Hematopoietic multipotent progenitor cell treated with erythropoietin and hydrocortisone succinate and interleukin-3 and kit ligand, for 6 days (in vitro differentiated cells): Measurements from ENCODE around the gene TRABD2B.

ENCODE experiments used
- DNase-seq: peaks from one replicate; pipeline ENCODE4 v3.0.0-alpha.2; 2015

Gene TRABD2B

DNA sequence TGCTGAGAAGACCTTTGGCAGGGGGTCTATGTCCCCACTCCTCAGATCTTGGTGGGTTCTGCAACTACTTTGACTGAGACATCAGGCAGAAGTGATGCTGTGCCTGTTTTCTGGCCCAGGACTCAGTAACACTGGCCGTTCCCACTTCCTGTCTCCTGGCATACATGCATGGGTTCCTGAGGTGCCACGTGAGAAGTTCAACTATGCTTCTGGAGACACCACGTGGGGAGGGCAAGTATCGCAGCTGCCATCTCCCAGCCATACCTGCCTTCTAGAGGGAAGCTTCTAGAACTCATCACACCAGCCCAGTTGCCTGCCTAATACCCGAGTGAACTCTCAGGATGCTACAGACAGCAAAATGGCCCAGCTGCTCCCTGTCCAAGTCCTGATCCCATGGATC lies 65.8 kb downstream of the TRABD2B start:
- DNase-seq: peak; percentile 15

DNA sequence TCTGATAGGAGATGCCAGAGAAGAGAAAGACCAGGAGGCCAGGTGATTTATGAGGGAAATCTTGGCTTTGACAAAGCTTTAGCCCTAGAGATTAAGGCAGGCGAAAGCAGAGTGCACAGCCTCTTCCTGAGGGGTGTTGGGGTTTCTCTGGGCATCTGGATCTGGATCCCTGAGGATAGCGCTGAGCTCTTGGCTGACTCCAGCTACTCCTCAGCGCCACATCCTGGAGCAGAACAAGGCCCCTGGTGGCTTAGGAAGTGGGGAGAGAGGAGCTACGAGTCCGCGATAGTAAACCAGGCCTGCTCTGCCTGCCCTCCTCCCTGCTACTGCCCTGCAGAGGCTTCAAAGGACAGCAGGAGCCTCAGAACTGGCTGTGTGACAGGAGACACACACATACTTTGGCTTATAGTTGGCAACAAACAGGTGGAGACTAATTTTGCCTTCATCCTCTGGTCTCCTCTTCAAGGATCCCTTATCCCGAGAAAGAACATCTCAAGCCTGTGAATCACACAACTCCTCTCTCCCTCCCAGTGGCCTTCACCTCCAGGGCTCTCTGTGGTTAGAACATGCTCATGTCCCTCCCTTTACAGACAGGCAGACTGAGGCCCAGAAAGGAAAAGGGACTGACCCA lies 66.9 kb downstream of the TRABD2B start:
- no peak for DNase-seq

DNA sequence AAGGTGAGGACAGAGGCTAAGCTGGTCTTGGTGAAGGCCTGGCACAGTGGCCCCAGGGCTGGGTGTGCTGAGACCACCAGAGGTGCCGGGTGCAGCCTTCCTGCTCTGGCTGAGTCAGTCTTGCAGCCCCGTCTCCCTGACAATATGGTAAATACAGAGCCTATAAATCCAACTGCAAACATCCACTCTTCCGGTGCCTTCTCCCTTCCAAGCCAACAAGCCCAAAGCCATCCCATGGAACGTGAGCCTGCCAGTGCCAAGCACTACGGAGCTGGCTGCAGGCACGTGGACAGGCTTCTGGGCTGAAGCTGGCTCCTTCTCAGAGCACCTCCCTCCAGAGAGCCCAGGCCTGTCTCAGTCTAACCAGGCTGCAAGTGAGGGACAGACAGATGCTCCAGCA lies 70.0 kb downstream of the TRABD2B start:
- DNase-seq: no peak

DNA sequence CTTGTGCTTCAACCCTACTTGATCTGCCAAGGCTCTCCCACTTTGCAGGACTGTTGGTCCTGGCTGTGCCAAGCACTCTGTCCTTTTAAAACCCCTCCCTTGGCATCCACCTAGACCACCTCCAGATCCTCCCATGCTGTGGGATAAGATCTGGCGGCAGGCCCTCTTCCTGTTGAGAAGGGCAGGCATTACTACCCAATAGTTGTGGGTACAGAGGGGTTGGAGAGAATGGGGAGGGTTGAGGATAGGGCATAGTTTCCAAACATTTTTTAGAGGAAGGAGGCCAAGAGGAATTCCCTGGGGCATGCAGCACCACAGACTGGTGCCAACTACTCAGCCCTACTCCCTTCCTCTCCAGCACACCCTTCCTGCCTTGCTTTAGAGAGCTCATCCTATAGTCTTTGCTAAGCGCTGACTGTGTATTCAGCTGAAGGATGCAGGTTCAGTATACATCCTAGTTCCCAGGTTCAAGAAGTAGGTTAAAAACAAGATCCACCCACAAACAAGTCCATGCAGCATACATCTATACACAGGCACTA lies 70.7 kb downstream of the TRABD2B start:
- DNase-seq: no peak

DNA sequence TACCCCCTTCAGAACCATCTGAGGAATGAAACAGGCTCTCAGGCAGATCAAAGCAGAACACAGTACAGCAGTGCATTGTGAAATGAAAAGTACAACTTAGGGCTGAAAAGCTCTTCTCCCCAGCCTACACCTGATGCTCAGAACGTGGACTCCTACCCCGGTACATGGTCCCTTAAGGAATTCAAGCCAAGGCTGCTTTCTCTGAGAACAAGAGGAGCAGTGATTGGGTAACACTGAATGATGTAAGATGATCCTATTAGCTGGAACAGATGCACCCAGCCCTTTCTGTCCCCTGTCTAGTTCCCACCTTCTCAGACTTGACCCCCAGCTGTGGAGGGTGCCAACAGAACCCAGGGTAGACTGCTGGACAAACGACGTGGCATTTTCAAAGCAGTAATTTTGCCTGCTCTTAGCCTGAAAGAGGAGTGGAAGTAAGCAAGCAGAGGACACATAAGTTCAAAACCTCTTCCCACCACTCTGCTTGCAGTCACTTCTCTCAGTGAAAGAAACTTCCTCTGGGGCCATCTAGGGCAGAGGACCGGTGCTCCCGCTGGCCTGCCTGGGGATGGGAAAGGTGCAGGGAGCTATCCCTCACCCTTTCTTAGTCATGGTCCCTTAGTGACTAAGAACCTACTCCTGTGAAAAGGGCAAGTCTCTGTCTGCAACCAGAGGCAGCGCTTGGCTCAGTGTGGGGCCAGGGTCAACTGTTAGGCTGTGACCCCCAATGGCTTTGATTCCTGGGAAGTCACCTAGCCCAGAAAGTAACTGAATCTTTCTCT lies 72.7 kb downstream of the TRABD2B start:
- DNase-seq: no peak

DNA sequence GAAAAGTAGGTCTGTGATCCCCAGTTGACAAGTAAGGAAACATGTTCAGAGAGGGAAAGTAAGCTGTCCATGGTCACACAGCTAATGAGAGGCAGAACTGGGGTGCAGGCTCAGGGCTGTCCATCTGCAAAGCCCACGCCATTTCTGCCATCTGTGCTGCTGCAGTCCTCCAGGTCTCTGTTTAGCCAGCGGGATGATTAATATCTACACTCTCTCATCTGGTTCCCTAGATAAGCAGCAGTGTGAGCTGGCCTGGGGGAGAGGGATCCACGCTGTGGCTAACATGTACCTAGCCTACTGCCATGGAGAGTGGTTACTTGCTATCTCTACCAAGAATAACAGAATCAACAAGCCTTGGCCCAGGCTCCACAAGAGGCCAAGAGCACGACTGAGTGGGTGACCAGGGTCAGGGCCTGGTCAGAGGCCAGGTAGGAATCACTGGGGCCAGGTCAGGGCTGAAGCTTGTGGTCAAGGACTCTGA lies 75.2 kb downstream of the TRABD2B start:
- DNase-seq: no peak

DNA sequence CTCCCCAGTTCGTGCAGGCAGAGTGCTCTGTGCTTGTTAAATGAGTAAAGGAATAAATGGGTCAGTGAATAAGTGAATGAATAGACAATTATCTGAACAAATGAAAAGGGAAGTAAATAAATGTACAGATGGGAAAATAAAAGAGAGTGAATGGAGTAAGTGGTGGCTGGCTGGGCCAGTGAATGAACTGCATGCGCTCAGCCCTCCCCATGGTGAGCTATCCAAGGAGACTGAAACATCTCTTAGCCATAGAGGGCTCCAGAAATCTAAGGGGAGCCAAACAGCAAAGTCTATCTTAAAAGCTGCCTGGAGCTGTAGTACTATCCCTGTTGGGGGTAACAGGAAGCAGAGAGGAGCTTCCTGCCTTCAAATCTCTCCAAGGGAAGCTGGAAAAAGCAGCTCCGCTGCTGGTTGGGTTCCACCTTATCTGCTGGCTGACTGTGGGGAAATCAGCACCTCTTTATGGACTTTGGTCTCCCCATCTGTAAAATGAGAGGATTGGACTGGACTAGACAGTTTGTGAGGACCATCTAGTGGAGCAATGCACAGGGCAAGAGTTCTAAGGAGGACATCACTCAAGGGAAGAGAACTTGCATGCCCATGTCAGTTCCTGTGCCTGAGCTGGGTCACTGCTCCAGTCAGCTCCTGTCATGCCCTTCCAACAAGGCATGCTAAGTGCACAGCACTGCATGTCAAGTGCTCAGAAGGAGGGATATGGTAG lies 77.9 kb downstream of the TRABD2B start:
- DNase-seq: no peak

DNA sequence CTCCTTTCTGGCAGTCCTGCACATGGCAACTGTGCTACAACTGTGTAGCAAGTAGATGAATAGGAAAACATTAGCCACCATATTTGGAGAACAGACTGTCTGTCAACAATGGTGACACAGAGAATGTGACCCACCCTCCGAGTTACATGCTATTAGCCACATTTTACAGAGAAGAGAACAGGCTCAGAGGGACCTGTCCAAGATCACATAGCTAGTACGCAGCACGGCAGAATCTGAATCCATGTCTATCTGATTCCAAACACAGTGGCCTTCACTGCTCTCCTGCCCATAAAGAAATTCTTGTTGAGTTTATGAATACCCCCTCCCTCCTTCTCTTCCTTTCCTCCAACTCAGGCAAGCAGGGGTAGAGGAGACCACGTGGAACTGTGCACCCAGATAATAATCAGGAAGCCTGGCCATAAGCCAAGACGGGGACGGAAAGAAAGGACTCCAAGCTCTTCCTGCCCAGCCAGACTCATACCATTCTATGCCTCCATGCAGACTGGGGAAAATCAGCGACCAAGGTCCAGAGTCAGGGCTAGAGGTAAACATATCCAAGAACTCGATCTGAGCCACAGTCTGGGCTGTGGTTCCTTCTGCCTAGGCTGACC lies 78.8 kb downstream of the TRABD2B start:
- peak; percentile 15 for DNase-seq

DNA sequence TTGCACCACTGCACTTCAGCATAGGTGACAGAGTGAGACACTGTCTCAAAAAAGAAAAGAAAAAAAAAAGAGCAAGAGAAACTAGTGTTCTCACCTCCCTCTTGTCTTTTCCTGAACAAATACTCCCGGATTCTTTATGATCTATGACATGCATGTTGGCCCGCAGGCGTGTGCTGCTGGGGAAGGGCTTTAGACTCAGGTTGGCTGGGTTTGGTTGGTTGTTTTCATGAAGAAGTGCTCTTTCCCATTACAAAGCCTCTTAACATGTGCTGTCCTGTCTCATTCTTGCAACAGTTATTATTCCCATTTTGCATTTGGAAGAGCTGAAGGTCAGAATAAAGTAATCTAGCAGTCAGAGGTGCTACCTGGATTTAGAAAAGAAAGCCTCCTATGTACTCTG lies 79.5 kb downstream of the TRABD2B start:
- DNase-seq: no peak

DNA sequence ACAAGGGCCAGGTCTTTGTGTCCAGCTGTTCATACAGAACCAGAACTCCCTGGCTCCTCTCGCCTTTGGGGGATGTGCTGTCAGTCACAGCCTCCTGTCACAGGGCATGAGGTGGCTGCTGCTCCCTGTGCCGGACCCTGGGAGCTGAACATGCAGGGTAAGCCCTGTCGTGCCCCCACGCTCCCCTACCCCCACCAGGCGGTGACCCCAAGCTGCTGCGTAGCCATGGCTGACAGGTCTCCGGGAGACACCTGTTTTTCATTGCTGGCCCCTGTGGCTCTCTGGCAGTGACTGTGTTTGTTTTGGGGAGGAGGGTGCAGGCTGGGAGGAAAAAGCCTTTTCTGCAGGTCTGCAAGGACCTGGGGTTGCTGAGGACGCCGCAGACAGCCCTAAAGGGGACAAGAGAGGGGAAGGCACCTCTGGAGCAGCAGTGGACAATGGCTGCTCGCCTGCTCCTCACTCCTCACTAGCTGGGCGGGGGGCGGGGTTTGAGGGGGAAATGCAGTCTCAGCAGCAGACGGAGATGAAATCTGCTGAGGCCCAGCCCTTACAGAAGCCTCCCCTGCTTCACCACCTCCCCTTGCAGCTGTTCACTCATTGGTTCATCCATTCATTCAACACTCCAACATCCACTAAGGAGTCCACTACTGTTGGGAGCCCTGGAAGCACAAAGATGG lies 81.4 kb downstream of the TRABD2B start:
- no peak for DNase-seq

DNA sequence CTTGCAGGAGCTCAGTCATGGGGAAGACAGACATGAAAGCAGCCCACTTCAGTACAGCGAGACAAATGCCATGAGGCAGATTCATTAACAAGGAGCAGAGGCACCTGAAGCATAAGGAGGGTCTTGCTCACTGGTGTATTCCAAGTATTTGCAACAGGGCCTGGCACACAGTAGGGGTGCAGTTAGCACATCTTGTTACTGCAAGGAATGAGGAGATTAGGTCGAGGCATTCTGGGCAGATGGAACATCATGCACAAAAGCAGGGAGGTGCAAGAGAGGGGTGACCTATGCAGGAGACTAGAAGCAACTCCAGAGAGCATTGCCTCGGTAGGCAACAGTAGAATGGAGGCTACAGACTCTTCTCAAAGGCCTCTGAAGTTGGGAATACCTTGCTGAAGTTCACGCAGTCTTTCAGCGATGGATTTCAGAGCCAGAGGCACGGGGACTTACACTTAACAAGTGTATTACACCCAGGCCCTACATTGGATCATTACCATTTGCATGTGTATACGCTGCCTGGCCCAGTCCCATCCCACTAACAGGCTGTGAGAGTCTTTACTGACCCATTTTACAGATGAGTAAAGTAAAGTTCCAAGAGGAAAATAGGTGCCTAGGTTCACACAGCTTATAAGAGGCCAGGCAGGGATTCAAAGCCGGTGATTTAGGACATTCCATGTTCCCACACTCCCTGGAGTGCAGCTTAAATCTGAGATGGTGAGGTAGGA lies 82.1 kb downstream of the TRABD2B start:
- DNase-seq: no peak

DNA sequence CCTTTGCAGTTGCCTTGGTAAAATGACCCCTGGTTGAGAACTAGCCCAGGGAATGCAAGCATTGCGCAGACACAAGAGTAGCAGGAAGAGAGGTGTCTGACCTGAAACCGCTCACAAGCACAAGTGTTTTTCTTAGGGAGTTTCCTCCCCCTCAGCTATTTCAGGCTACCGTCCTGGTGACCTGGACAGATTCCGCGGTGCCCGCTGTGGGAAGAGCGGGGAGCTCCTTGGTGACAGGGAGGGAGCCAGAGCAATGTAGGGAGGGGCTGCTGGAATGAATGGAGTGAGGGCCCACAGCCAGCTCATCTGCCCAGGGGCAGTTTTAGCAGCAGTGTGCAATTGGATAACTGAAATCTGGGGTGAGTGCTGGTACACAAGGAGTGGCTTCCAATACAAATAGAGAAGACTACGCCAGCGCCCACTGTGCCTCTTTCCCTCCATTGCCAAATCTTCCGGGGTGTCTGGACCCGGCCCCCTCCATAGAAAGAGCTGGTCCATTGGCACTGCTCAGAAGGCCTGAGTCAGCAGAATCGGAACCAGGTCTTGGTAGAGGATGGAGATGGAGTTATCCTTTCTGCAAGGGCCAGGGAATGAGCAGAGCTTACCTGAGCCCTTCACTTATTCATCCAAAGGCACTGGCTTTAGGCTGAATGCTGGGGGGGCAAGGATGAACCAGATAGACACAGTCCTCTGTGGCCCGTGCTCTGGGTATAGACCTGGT lies 82.8 kb downstream of the TRABD2B start:
- no peak for DNase-seq

DNA sequence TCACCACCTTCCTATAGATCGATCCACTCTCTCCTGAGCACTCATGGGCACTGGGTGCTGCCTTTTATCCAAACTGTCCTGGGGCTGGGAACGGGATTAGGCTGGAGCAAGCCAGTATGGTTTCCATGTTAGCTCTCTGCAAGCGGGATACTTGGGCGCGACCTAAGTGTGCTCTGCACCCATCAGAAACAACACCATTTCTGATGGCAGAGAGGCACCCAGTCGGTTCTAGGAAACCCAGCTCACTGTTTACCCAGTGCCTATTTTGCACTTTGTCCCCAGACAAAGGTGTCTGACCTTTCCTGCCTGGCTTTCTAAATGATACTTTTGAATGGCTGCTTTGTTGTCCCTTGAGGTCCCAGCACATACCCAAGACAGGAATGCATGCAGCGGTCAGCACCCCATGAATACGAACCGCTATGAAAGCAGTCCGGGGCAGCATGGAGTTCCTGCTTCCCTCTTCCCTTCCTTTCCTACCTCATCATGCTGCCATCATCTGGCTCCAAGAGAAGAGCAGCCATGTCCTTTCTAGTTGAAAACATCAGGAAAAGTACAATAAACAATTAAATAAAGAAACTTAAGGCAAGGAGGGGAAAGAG lies 83.9 kb downstream of the TRABD2B start:
- no peak for DNase-seq

DNA sequence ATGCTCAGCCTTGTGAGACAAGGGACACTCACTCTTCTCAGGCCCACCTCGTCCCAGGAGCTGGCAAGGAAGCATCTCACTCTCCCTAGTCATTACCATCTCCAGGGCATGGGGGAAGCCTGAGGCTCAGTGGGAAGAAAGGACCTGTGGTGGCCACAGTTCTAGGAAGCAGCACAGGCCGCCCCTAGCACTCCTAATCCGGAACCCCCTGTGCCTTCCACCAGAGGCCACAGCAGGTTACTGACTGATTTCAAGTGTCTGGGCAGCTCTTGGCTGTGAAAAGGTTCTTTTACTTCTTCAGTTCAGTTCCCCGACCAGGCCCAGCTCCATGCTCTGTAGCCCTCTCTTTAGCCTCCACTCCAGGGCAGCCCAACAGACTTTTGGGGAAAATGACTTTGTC lies 84.4 kb downstream of the TRABD2B start:
- DNase-seq: no peak

DNA sequence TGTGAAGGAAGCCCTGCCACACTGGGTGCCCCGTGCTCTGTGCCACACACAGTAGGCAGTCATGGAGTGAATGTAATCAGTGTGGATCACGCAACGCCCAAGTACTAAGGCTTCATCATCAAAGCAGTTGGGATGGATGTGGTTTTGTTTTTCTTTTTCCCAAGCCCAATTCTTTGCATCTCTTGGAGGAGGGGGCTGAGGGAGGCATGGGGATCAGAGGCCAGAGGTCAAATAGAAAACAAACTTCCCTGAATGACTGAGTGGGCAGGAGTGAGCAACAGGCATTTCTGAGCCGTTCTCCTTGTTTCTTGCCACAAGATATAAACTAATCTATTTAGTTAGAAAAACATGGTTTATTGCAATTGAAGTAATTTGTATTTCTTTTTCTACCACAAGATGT lies 85.3 kb downstream of the TRABD2B start:
- DNase-seq: no peak

DNA sequence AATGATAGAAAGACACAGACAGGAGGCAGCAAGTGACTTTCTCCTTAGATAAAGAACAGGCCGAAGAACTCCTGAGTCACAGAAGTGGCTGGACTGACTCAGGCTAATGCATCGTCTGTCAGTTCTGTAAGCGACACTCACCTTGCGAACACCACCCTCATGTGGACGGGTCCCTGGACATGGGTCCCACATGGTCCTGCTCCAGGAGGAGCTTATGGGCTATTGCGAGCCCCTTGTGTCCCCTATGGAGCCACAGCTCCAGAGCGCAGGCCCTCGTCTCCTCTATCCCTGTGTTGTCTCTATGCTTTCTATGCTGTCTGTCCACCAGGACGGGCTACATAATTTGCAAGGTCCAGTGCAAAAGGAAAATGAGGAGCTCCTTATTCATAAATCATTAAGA lies 85.8 kb downstream of the TRABD2B start:
- no peak for DNase-seq

DNA sequence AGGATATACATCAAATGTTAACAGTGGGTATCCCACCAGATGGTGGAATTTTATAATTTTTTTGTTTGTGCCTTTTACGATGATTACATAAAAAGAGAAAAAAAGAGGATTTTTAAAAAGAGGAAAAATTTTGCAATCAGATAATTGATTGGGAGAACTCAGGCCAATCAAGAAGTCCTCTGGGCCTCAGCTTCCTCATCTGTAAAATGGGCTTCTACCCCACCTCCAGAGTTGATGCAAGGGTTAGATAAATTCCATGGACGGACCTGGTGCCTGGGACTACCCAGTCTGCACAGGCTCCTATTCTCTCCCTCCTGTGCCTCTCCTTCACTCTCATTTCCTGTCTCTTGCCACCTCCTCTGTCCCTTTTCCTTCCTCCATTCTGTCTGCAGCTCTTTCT lies 88.9 kb downstream of the TRABD2B start:
- no peak for DNase-seq

DNA sequence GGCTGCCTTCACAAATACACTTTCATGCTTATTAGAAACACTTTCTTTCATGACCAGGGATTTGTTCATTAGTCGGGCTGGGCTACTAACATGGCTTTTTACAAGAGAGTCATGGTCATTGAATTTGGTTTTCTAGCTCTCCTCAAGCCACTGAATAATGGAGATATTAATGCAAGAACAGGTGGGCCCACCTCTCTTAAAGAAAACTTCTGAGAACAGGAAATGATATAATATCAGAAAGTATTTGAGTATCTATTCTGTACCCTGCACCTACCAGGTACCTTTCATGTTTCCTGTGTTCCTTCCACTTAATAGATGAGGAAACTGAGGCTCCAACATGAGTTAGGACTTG lies 90.0 kb downstream of the TRABD2B start:
- no peak for DNase-seq

DNA sequence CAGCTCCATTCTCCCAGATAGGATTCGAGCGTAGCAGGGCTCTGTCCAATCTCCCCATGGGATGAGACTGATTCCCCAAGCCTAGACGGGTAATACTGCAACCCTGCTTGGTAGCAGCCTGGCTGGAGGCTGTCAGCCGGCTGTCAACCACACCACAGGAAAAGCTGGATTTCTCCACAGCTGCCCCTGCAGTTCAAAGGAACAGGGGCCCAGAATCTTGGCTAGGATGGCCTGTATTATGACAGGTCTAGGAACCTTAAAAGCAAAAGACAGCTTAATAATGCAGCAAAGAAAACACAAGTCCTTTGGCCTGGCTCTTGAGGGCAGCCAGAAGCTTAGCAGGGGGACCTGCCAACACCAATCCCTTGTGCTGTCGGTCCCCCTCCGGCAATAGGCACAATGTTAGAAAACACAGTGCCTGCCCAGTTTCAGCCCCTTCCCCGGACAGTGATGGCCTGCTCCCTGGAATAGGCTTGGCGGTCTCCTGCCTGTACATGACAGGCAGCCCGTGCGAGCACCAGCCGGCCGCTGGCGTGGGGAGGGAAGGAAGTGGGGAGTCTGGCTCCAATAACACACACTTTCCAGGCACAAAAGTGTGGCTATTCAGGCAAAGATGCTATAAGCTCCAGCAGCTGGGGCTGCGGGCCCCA lies 90.5 kb downstream of the TRABD2B start:
- no peak for DNase-seq

DNA sequence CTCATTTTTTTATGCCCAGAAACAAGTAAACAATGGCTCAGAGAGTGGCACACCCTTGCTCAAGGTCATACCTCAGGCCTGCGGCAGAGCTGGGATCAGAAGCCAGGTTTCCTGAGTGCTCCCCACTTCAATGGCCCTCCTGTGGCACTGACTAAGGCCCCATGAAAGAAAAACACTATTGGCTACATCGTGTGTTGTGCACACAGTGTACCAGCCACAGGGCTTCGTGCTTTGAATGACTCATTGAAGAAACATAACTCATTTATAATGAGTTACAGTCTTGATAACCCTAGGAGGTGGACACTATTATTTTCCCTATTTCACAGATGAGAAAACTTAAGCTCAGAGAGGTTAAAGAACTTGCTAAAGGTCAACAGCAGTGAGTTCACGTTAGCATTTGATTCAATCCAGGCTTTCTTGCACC lies 91.2 kb downstream of the TRABD2B start:
- DNase-seq: no peak
